Hepatocyte (in vitro differentiated cells): ENCODE measurements around the gene AQP12A.

Experiments used
- CTCF ChIP-seq: fragments of 200-600 bp; sonication (generic); IDR thresholded peaks from 2 replicates; pipeline ENCODE4 v1.5.1; 2016; ENCODE audit warnings: antibody characterized with exemption, mild to moderate bottlenecking; ENCODE audit not compliant: poor library complexity
- EZH2 ChIP-seq: fragments of 200-600 bp; sonication (generic); IDR thresholded peaks from 2 replicates; pipeline ENCODE4 v1.6.1; 2016; ENCODE audit warnings: antibody characterized with exemption, mild to moderate bottlenecking, borderline replicate concordance
- EZH2phosphoT487 ChIP-seq: fragments of 200-600 bp; sonication (generic); IDR thresholded peaks from one replicate; pipeline ENCODE4 v1.6.1; 2018; ENCODE audit warnings: antibody characterized with exemption, mild to moderate bottlenecking, low read depth, moderate library complexity; ENCODE audit not compliant: unreplicated experiment, severe bottlenecking

DNA sequence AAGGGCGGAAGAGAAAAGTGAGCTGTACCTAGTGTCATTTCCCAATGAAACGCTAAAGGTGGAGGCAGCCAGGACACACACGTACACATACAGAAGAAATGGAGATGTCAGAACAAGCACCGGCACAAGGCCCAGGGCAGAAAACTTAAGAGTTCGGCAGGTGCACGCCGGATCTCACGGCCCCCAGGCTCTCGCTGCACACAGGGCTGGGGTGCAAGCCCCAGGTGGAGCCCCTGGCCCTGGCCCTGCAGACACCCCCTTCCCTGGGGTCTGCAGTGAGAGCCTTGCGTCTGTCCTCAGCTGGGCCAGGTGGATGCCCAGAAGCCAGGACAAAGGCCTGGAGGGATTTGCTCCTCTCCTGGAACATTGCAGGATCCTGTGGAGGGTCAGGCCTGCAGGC lies 36.7 kb downstream of the AQP12A start:
- TF ChIP-seq CTCF (no peak), EZH2phosphoT487 (no peak), EZH2 (no peak)
